HEK293 (cell line): ENCODE results near the gene UBA1.

Experiments used
- CTCF ChIA-PET: fragments of 350-600 bp; formaldehyde crosslinking; extraction: SDS; loops from one replicate; lab custom pipeline; 2021; ENCODE audit warnings: antibody characterized with exemption; lab: Yijun Ruan, JAX
- POLR2A ChIA-PET: fragments of 300-600 bp; formaldehyde crosslinking; extraction: SDS; loops from one replicate; lab custom pipeline; 2020; ENCODE audit warnings: antibody characterized with exemption, inconsistent platforms; lab: Yijun Ruan, JAX
- H3K27ac ChIP-seq: fragments of 200-500 bp; sonication (Bioruptor generic); 2 replicates; pipeline ENCODE4 v1.5.1; 2014; ENCODE audit warnings: low read depth, low read length, control low read depth, inconsistent platforms; ENCODE audit errors: extremely low read depth
- H3K36me3 ChIP-seq, 2 experiments: fragments of 200-500 bp in 1 of 2; sonication (Bioruptor generic) in 1 of 2; 1 replicate in 1 of 2; 2 replicates in 1 of 2; pipeline ENCODE4 v1.5.1; 2014 to 2017; ENCODE audit warnings: inconsistent platforms in 2 of 2, low read length in 2 of 2; ENCODE audit not compliant: control insufficient read depth in 2 of 2, insufficient read depth in 1 of 2
- H3K4me1 ChIP-seq: fragments of 200-500 bp; sonication (Bioruptor generic); 2 replicates; pipeline ENCODE4 v1.5.1; 2014; ENCODE audit warnings: mild to moderate bottlenecking, low read length, inconsistent platforms; ENCODE audit not compliant: control insufficient read depth, insufficient read depth
- H3K4me3 ChIP-seq: 2 replicates; pipeline ENCODE4 v1.5.1; 2011; ENCODE audit warnings: low read depth, mild to moderate bottlenecking, control low read depth, low read length, moderate library complexity
- H3K9me3 ChIP-seq: fragments of 200-500 bp; sonication (Bioruptor generic); 2 replicates; pipeline ENCODE4 v1.5.1; 2014; ENCODE audit warnings: low read depth, low read length, inconsistent platforms; ENCODE audit not compliant: control insufficient read depth, insufficient read depth
- CTCF ChIP-seq: fragments of 450-650 bp; formaldehyde crosslinking; IDR thresholded peaks from 2 replicates; pipeline ENCODE4 v1.5.1; 2016; ENCODE audit warnings: missing biosample characterization, missing genetic modification characterization
- FEZF1 ChIP-seq: fragments of 450-650 bp; formaldehyde crosslinking; IDR thresholded peaks from 2 replicates; pipeline ENCODE4 v1.5.1; 2016; ENCODE audit warnings: missing biosample characterization, missing genetic modification characterization
- GLIS1 ChIP-seq: fragments of 450-650 bp; formaldehyde crosslinking; IDR thresholded peaks from 2 replicates; pipeline ENCODE4 v1.5.1; 2016; ENCODE audit warnings: missing biosample characterization, missing genetic modification characterization
- IKZF3 ChIP-seq: fragments of 450-650 bp; IDR thresholded peaks from 2 replicates; pipeline ENCODE4 v1.5.0; 2018; ENCODE audit warnings: missing biosample characterization, mild to moderate bottlenecking, missing genetic modification characterization, moderate library complexity
- KLF1 ChIP-seq: fragments of 450-650 bp; formaldehyde crosslinking; IDR thresholded peaks from 2 replicates; pipeline ENCODE4 v1.5.1; 2016; ENCODE audit warnings: missing biosample characterization, missing genetic modification characterization
- KLF10 ChIP-seq: fragments of 450-650 bp; IDR thresholded peaks from 2 replicates; pipeline ENCODE4 v1.5.1; 2018; ENCODE audit warnings: missing biosample characterization, mild to moderate bottlenecking, missing genetic modification characterization
- SP3 ChIP-seq: fragments of 450-650 bp; formaldehyde crosslinking; IDR thresholded peaks from 2 replicates; pipeline ENCODE4 v1.5.1; 2016; ENCODE audit warnings: missing biosample characterization, missing genetic modification characterization
- ZBTB21 ChIP-seq: fragments of 450-650 bp; formaldehyde crosslinking; IDR thresholded peaks from 2 replicates; pipeline ENCODE4 v1.5.1; 2017; ENCODE audit warnings: missing biosample characterization, missing genetic modification characterization
- ZBTB48 ChIP-seq: fragments of 450-650 bp; formaldehyde crosslinking; IDR thresholded peaks from 2 replicates; pipeline ENCODE4 v1.5.1; 2016; ENCODE audit warnings: missing biosample characterization, missing genetic modification characterization
- ZBTB8A ChIP-seq: fragments of 450-650 bp; formaldehyde crosslinking; IDR thresholded peaks from 2 replicates; pipeline ENCODE4 v1.5.1; 2016; ENCODE audit warnings: missing biosample characterization, missing genetic modification characterization
- ZFP3 ChIP-seq: fragments of 450-650 bp; formaldehyde crosslinking; IDR thresholded peaks from 2 replicates; pipeline ENCODE4 v1.5.1; 2016; ENCODE audit warnings: low read depth, missing biosample characterization, missing genetic modification characterization
- ZNF114 ChIP-seq: fragments of 450-650 bp; formaldehyde crosslinking; IDR thresholded peaks from 2 replicates; pipeline ENCODE4 v1.5.0; 2017; ENCODE audit warnings: missing biosample characterization, missing genetic modification characterization
- ZNF292 ChIP-seq: fragments of 450-650 bp; formaldehyde crosslinking; IDR thresholded peaks from 2 replicates; pipeline ENCODE4 v1.5.1; 2016; ENCODE audit warnings: low read depth, missing biosample characterization, missing genetic modification characterization, borderline replicate concordance
- ZNF324 ChIP-seq: fragments of 450-650 bp; formaldehyde crosslinking; IDR thresholded peaks from 2 replicates; pipeline ENCODE4 v1.5.1; 2016; ENCODE audit warnings: missing biosample characterization, missing genetic modification characterization
- ZNF391 ChIP-seq: fragments of 450-650 bp; formaldehyde crosslinking; IDR thresholded peaks from 2 replicates; pipeline ENCODE4 v1.5.1; 2016; ENCODE audit warnings: low read depth, missing biosample characterization, missing genetic modification characterization, borderline replicate concordance
- ZNF394 ChIP-seq: fragments of 450-650 bp; formaldehyde crosslinking; IDR thresholded peaks from 2 replicates; pipeline ENCODE4 v1.5.1; 2016; ENCODE audit warnings: missing biosample characterization, missing genetic modification characterization, mild to moderate bottlenecking, moderate library complexity, borderline replicate concordance
- ZNF501 ChIP-seq: fragments of 450-650 bp; formaldehyde crosslinking; IDR thresholded peaks from 2 replicates; pipeline ENCODE4 v1.5.1; 2016; ENCODE audit warnings: missing biosample characterization, missing genetic modification characterization
- ZNF514 ChIP-seq: fragments of 450-650 bp; formaldehyde crosslinking; IDR thresholded peaks from 2 replicates; pipeline ENCODE4 v1.5.1; 2016; ENCODE audit warnings: missing biosample characterization, missing genetic modification characterization
- ZNF555 ChIP-seq: fragments of 450-650 bp; formaldehyde crosslinking; conservative IDR thresholded peaks from 2 replicates; pipeline ENCODE4 v1.5.1; 2017; ENCODE audit warnings: missing biosample characterization, mild to moderate bottlenecking, missing genetic modification characterization, inconsistent platforms
- ZNF610 ChIP-seq: fragments of 450-650 bp; formaldehyde crosslinking; IDR thresholded peaks from 2 replicates; pipeline ENCODE4 v1.5.1; 2016; ENCODE audit warnings: missing biosample characterization, missing genetic modification characterization, borderline replicate concordance
- ZNF629 ChIP-seq: fragments of 450-650 bp; formaldehyde crosslinking; IDR thresholded peaks from 2 replicates; pipeline ENCODE4 v1.5.1; 2017; ENCODE audit warnings: missing biosample characterization, missing genetic modification characterization
- ZNF76 ChIP-seq: fragments of 450-650 bp; formaldehyde crosslinking; IDR thresholded peaks from 2 replicates; pipeline ENCODE4; 2016; ENCODE audit warnings: low read depth, missing biosample characterization, missing genetic modification characterization, borderline replicate concordance
- ZNF777 ChIP-seq: fragments of 450-650 bp; formaldehyde crosslinking; IDR thresholded peaks from 2 replicates; pipeline ENCODE4 v1.5.1; 2017; ENCODE audit warnings: missing biosample characterization, missing genetic modification characterization, borderline replicate concordance
- ZSCAN30 ChIP-seq: fragments of 450-650 bp; IDR thresholded peaks from 2 replicates; pipeline ENCODE4 v1.5.1; 2018; ENCODE audit warnings: missing biosample characterization, mild to moderate bottlenecking, missing genetic modification characterization, moderate library complexity
- ZXDB ChIP-seq: fragments of 450-650 bp; formaldehyde crosslinking; IDR thresholded peaks from 2 replicates; pipeline ENCODE4 v1.5.1; 2016; ENCODE audit warnings: missing biosample characterization, missing genetic modification characterization
- TF ChIP-seq, protein P1 (sequence below): fragments of 450-650 bp; formaldehyde crosslinking; IDR thresholded peaks from 2 replicates; pipeline ENCODE4 v1.5.1; 2016; ENCODE audit warnings: missing biosample characterization, missing genetic modification characterization
- TF ChIP-seq, protein P2 (sequence below): fragments of 450-650 bp; formaldehyde crosslinking; conservative IDR thresholded peaks from 2 replicates; pipeline ENCODE4 v1.5.1; 2016; ENCODE audit warnings: low read depth, missing biosample characterization, missing genetic modification characterization

UBA1 gene

DNA sequence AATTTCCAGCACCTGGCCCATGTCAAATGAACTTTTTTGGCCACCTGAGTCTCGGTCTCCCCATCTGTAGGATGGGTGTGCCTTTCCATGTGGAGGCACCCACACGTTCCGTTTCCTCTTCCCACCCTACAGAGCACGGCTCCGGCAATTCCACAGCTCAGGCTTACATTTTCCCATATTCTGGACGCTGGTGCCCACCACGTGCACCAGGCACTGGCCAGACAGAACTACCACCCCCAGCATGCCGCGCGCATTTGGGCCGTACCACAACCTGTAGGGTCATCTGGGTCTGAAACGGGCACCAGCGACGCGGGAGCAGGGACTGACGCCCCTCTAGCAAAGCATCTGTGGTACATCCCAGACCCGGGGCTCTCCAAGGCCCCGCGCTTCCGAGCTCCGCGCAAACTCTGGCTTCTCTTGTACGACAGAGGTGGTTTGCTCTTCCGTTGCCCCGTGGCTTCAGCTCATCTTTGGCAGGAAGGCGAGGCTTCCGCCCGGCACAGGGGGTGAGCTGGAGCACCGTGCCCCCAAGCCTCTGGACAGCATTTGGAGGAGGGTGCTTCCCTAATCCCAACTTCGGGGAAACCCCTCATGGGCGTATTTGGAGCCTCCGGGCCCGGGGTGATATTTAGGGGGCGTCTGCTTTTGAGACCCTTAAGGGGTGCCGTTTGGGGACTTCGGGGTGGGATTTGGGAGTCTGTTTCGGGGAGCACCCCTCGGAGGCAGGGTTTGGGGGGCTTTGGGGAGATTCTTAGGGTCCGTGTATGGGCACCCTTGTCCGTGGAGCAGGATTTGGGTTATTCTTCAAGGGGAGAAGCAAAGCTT is 3.0 kb upstream of the UBA1 start:
- ChIA-PET POLR2A (interaction anchor here (0.7 to 2.4 kb wide), 9 partner anchors 10 to 460 kb away, joined by 3 to 26 read pairs (median 5); partner anchors contain the start of genes ELK1, NDUFB11 and RBM10), CTCF (interaction anchor here (0.6 to 2.1 kb wide), 5 partner anchors 159 to 555 kb away, joined by 3 to 11 read pairs (median 4); no protein-coding TSS in a partner anchor)
- no peaks in the 10 kb centered on the region for H3K9me3 ChIP-seq
- TF ChIP-seq FEZF1 (tag by site-specific recombination) (no peak), ZNF114 (tag by site-specific recombination) (no peak), ZBTB8A (peak; percentile 77), CTCF (no peak), ZSCAN30 (peak; percentile 73; the same call in 1 of the 2 replicates), IKZF3 (tag by site-specific recombination) (peak; percentile 32; the same call in 1 of the 2 replicates), ZBTB21 (tag by site-specific recombination) (0 out of 2 replicates have a peak, but pooled peaks have one; percentile 24), KLF1 (no peak), ZNF391 (tag by site-specific recombination) (peak; percentile 69; the same call in 1 of the 2 replicates), ZBTB48 (peak; percentile 65; the same call in 1 of the 2 replicates), ZNF777 (tag by site-specific recombination) (peak; percentile 19; the same call in 1 of the 2 replicates), SP3 (tag by site-specific recombination) (peak; percentile 60), ZNF610 (tag by site-specific recombination) (0 out of 2 replicates have a peak, but pooled peaks have one; percentile 46), ZNF324 (tag by site-specific recombination) (no peak), GLIS1 (tag by site-specific recombination) (peak; percentile 37; the same call in 1 of the 2 replicates), ZNF292 (tag by site-specific recombination) (no peak), ZNF629 (tag by site-specific recombination) (peak; percentile 60), ZNF501 (peak; percentile 74; the same call in 1 of the 2 replicates), ZFP3 (tag by site-specific recombination) (no peak), ZNF394 (peak; percentile 48; the same call in 1 of the 2 replicates), ZXDB (tag by site-specific recombination) (peak; percentile 97), ZNF76 (tag by site-specific recombination) (peak; percentile 84; the same call in 1 of the 2 replicates), ZNF514 (no peak), ZNF555 (tag by site-specific recombination) (no peak), KLF10 (tag by site-specific recombination) (no peak; the same call in 1 of the 2 replicates)
- TF ChIP-seq, protein P1, sequence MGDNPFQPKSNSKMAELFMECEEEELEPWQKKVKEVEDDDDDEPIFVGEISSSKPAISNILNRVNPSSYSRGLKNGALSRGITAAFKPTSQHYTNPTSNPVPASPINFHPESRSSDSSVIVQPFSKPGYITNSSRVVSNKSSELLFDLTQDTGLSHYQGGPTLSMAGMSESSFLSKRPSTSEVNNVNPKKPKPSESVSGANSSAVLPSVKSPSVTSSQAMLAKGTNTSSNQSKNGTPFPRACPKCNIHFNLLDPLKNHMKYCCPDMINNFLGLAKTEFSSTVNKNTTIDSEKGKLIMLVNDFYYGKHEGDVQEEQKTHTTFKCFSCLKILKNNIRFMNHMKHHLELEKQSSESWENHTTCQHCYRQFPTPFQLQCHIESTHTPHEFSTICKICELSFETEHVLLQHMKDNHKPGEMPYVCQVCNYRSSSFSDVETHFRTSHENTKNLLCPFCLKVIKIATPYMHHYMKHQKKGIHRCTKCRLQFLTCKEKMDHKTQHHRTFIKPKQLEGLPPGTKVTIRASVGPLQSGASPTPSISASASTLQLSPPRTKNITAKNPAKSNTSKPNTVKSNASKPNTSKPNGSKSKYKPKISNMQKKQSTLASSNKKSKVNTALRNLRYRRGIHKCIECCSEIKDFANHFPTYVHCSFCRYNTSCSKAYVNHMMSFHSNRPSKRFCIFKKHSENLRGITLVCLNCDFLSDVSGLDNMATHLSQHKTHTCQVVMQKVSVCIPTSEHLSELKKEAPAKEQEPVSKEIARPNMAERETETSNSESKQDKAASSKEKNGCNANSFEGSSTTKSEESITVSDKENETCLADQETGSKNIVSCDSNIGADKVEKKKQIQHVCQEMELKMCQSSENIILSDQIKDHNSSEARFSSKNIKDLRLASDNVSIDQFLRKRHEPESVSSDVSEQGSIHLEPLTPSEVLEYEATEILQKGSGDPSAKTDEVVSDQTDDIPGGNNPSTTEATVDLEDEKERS = no peak; the same call in 1 of the 2 replicates
- TF ChIP-seq, protein P2, sequence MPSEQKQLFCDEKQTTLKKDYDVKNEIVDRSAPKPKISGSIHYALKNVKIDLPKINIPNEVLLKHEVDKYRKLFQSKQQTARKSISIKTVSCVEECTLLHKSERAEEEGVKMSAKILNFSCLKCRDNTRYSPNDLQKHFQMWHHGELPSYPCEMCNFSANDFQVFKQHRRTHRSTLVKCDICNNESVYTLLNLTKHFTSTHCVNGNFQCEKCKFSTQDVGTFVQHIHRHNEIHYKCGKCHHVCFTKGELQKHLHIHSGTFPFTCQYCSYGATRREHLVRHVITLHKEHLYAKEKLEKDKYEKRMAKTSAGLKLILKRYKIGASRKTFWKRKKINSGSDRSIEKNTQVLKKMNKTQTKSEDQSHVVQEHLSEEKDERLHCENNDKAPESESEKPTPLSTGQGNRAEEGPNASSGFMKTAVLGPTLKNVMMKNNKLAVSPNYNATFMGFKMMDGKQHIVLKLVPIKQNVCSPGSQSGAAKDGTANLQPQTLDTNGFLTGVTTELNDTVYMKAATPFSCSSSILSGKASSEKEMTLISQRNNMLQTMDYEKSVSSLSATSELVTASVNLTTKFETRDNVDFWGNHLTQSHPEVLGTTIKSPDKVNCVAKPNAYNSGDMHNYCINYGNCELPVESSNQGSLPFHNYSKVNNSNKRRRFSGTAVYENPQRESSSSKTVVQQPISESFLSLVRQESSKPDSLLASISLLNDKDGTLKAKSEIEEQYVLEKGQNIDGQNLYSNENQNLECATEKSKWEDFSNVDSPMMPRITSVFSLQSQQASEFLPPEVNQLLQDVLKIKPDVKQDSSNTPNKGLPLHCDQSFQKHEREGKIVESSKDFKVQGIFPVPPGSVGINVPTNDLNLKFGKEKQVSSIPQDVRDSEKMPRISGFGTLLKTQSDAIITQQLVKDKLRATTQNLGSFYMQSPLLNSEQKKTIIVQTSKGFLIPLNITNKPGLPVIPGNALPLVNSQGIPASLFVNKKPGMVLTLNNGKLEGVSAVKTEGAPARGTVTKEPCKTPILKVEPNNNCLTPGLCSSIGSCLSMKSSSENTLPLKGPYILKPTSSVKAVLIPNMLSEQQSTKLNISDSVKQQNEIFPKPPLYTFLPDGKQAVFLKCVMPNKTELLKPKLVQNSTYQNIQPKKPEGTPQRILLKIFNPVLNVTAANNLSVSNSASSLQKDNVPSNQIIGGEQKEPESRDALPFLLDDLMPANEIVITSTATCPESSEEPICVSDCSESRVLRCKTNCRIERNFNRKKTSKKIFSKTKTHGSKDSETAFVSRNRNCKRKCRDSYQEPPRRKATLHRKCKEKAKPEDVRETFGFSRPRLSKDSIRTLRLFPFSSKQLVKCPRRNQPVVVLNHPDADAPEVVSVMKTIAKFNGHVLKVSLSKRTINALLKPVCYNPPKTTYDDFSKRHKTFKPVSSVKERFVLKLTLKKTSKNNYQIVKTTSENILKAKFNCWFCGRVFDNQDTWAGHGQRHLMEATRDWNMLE = peak; percentile 20; the same call in 1 of the 2 replicates

More for the DNA sequence above, 3.0 kb upstream of the UBA1 start:
- H3K4me3 ChIP-seq = peak overlapping the region; percentile 49
- peaks cover 7% of the 10 kb centered on the region; the same call in 1 of the 2 replicates for H3K4me1 ChIP-seq
- peaks cover 0 to 26% of the 10 kb centered on the region in 2 experiments; a peak in 2 of 3 replicates for H3K36me3 ChIP-seq
- H3K27ac ChIP-seq = no peak overlapping the region; the same call in 1 of the 2 replicates
